CD4-positive, alpha-beta T cell treated with Interleukin-21 for 1 hour (primary cell): ENCODE results near the gene NDUFC2.
"Not testable (repeated sequence)": the region's sequence is repeated elsewhere in the genome, so short reads cannot be mapped to it uniquely, and the experiment has no call there.

Source experiments
- DNase-seq: peaks from one replicate; pipeline ENCODE4 v3.0.0-alpha.2; 2020

The NDUFC2 gene

DNA sequence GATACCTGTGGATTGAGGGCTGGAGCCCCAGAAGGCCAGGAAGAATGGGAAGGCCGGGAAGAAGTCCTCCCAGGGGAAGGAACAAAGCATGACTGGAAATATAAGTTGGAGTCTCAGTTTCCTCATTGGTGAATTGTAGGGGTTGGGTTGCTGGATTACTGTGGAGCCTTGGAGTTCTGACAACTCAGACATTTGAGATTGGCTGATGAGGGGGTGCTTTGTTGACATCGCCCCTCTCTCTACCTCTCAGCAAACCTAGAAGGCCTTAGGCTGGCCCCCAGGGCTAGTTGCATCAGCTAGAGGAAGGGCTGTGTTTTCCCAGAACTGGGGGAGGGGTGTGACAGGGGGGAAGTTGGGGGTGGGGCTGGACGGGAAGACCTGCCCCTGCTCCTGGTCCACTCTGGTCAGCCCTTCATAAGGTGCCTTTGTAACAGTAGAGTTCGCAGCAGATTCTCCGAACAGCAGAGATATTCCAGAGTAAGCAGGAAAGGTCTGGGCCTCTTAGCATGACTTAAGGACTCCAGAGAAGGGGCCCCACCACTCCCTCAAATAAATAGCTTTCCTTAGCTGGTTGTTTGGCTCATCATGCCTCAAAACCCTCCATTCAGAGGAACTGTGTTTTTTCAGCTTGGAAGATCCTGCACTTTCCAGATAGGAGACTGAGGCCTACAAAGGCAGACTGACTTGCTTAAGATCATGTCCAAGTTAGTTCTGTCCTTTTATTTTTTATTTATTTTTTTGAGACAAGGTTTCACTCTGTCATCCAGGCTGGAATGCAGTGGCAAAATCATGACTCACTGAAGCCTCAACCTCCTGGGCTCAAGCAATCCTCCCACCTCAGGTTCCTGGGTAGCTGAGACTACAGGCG, 28.5 kb downstream of the NDUFC2 start:
- no peak for DNase-seq

DNA sequence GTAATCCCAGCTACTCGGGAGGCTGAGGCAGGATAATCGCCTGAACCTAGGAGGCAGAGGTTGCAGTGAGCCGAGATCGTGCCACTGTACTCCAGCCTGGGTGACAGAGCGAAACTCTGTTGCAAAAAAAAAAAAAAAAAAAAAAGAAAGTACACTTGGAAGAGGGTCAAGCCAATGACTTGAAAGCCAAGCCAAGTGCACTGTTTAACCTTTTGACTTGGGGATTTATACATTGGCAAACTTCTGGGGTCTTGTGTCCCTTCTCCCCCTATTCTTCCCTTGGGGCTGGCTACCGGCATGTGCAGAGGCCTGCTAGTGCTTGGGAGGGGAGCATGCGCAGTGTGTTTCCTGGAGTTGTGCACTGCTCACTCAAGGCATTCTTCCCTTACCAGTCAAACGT, 30.3 kb downstream of the NDUFC2 start:
- no peak for DNase-seq

DNA sequence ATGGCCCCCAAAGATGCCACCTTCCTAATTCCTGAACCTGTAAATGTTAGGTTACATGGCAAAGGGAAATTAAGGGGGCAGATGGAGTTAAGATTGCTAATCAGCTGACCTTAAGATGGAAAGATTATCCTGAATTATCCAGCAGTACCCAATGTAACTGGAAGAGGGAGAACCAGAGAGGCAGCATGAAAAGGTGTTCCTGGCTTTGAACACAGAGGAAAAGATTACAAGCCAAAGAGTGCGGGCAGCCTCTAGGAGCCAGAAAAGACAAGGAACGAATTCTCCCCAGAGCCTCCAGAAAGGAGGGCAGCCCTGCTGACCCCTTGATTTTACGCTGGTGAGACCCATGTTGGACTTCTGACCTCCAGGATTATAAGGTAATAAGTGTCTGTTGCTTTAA, 31.1 kb downstream of the NDUFC2 start:
- DNase-seq = no peak

DNA sequence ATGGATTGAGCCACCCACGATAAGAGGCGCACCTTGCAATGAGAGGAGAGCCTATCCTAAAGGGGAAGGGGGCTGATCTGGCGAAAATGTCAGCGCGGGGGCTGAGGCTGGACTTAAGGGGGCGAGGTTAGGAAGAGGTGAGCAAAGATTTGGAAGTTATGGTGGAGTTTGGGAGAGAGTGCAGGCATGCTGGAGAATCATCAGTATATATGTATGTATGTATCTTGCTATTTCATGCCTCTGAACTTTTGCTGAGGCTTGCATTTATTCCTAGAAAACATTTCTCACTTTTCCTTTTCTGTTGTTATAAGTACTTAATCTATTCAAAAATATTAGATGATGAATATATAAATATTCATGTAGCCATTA, 33.2 kb downstream of the NDUFC2 start:
- DNase-seq = no peak

DNA sequence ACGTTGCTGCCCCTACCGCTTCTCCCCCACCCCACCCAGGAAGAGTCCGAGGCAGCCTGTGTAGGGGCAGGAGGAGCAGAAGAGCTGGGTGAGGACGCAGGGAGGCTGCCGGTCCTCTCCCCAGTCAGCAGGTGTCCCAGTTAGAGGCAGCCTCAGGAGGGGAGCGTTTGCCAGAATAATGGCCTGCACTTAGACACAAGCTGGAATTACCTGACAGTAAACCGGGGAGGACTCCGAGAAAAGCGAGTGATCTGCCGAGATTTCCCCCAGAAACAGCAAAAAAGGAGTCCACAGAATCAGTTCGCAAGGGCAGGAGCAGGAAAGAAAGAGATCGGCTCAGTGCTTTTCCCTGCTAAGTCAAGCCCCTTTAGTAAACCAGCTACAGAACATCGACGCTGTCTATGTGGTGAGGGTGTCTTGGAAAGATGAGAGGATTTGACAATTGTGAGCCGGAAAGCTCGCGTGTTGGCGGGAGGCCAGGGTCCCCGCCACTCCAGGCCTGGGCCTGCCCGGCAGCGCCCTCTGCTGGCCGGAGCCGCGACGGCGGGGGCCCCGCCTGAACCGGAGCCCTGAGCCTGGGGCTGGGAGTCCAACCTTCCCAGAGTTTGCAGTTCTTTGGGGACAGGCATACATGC, 33.7 kb downstream of the NDUFC2 start:
- DNase-seq = peak; percentile 69

DNA sequence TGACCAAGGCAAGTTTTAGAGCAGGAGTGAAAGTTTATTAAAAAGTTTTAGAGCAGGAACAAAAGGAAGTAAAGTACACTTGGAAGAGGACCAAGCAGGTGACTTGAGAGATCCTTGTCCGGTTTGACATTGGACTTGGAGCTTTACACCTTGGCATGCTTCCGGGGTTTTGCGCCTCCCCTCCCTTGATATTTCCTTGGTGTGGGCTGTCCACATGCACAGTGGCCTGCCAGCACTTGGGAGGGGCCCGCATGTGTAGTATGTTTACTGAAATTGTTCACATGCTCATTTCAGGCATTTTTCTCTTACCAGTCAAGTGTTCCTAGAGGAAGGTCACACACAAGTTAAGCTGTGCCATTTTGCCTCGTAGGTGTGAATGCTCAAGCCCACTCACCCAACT, 35.0 kb downstream of the NDUFC2 start:
- DNase-seq = no peak

DNA sequence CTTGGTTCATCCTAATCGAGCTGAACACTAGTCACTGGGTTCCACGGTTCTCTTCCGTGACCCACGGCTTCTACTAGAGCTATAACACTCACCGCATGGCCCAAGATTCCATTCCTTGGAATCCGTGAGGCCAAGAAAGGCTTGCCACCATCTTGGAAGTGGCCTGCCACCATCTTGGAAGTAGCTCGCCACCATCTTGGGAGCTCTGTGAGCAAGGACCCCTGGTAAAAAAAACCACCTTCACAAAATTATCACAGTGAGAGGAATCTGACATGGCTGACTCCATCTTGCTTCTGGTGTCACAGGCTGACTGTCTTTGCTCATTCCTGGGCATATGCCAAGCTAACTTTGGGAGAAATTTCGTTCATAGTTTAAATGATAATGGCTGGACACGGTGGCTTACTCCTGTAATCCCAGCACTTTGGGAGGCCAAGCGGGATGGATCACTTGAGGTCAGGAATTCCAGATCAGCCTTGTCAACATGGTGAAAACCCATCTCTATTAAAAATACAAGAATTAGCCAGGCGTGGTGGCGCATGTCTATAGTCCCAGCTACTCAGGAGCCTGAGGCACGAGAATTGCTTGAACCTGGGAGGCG, 37.7 kb downstream of the NDUFC2 start:
- DNase-seq = no peak

DNA sequence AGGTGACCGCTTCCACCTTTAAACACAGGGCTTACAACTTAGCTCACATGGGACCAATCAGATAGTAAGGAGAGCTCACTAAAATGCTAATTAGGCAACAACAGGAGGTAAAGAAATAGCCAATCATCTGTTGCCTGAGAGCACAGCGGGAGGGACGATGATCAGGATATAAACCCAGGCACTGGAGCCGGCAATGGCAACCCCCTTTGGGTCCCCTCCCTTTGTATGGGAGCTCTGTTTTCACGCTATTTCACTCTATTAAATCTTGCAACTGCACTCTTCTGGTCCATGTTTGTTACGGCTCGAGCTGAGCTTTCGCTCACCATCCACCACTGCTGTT, 38.3 kb downstream of the NDUFC2 start:
- DNase-seq = not testable (repeated sequence)

DNA sequence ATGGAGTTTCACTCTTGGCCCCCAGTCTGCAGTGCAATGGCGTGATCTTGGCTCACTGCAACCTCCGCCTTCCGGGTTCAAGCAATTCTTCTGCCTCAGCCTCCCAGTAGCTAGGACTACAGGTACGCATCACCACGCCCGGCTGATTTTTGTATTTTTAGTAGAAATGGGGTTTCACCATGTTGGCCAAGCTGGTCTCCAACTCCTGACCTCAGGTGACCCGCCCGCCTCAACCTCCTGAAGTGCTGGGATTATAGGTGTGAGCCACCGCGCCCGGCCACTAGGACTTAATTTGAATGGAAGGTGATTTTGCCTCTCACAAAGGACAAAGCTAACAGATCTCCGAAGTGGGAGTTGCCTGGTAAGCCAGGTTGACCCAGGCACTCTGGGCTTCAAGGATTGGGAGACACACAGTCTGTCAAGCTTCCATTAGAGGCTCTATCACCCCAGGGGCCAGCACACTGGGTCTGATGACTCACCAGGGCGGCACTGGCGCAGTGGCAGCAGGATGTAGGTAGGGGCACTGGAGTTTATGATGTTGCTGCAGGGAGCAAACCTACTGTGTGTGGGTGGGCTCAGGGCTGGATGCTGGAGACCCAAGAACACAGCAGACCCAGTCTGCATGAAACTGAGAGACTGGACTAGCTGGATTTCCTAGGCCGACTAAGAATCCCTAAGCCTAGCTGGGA, 38.8 kb downstream of the NDUFC2 start:
- no peak for DNase-seq

DNA sequence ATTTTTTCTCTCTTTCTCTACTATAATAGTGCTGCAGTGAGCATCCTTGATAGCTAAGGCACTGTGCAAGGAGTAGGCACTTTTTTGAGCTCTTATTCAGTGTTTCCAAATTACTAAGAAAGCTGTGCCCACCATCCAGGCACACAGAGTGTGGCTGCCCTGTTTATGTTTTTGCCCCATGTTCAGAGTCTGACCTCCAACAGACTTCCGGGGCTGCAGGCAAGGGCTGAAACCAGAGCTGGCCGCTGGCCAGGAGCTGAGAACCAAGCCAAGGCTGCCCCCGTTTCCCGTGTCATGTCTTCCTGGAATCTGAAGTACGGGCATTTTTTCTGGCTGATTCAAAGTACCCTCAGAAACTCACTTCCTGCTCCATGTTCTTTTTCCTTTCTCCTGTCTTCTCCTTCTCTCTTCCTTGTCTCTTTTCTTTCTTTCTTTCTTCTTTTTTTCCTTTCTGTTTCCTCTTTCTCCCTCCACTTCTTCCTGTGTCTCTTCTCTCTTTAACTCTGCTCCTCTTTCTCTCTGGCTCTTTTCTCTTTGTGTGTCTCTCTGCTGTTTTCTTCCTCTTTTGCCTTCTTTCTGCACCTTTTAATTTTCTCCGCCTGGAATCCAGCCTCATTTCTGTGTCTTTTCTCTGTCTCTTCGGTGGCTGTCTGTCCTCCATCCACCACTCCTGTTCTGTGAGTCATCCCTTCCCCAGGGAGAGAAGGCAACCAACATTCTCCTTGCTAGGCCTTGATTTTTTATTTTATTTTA, 39.6 kb downstream of the NDUFC2 start:
- no peak for DNase-seq

DNA sequence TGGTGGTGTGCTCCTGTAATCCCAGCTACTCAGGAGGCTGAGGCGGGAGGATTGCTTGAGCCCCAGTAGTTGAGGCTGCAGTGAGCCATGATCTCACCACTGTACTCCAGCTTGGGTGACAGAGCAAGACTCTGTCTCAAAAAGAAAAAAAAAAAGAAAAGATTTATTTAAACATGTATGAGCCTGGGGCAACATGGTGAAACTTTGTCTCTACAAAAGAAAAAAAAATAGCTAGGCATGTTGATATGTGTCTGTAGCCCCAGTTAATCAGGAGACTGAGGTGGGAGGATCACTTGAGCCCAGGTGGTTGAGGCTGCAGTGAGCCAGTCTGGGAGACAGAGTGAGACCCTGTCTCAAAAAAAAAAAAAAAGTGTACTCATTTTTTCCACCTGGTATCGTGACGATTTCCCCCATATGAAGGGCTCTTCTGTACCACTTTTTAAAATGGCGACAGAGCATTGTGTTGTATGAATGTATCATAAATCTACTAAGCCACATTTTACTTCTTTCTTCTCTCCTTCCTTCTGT, 40.2 kb downstream of the NDUFC2 start:
- DNase-seq = no peak

DNA sequence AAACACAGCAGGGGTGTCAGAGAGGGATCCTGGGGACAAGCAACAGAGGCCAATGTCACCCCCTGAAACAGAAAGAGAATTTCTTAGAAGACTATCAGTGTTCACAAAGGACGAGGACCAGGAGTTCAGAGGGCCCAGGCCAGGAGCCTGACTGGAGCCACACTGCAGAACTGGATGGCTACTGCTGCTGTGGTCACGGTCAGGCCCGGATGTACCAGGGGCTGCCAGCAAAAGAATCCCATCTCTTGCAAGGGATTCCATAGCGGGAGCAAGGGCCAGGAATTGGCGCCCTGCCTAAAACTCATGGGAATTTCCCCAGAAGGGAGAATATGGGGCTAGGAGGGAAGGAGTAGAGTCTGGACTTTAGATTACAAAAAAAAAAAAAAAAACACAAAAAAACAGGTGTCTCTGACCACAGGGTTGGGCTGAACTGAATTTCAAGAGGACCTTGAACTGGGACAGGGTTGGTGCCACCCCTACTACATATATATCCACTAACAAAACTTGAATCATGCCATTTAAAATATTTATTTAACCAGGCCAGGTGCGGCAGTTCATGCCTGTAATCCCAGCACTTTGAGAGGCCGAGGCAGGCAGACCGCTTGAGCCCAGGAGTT, 40.9 kb downstream of the NDUFC2 start:
- no peak for DNase-seq

DNA sequence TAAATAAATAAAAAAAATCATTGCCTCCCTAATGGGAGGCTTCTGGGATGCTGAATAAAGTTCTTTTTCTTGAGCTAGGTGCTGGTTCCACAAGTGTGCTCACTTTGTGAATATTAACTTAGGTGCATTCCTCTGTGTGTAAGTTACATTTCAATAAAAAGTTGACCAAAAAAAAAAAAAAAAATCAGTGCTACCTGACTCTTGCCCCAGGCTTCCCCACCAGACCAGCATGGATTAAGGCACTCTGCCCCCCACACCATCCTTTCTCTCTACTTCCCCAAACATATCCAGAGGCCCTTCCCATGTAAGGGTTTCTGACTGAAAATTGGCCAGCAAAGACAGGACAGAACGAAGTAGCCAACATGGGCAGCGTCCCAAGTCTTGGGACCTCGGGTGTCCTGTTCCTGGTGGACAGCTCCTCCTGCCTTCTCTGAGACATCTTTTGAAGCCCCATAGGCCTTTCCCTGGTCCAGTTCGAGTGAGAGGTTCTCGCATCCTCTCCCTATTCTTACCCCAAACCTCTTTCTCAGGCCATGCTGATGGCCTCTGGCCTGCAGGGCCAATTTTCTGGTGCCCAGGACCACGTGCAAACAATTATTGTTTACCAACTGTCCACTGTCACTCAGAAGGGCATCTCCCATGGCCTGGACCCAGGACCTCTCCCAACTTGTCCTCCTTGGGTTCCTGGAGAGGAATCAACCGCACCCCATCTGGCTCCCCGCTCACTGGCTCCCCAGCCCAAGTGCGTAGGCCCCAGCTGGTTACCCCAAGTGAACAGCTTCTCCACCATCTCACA, 41.6 kb downstream of the NDUFC2 start:
- DNase-seq = no peak

DNA sequence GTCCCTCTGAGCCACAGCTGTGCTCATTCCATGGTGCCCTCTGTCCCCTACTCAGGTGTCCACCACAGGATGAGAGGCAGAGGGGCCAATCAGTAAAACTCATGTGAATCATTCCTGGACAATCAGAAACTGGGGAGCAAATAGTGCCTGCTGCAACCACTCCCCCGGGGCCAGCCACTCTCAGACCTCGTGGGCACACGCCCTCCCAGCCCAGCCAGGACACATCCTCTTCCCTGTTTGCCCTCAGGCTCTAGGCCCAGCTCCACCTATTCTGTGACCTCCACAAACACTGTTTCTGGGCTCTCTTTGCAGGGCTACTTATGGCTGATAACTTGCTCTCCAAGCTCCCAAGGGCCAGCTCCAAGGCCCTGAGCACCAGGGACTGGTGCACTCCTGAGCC, 42.6 kb downstream of the NDUFC2 start:
- DNase-seq = no peak

DNA sequence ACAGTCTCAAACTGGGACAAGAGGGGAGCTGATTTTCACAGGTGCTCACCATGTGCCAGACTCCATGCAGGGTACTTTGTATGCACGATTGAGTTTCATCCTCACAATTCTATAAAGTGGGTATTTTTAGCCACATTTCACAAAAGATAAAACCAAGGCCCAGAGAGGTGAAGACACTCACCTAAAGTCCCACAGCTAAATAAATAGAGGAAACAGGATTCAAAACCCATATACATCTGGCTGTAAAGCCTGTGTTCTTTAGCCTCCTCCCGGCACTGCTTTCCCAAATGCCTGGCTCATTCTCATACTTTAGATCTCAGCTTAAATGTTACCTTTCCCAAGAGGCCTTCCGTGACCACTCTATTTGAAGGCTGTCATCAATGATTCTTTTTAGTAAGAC, 43.3 kb downstream of the NDUFC2 start:
- DNase-seq = no peak

DNA sequence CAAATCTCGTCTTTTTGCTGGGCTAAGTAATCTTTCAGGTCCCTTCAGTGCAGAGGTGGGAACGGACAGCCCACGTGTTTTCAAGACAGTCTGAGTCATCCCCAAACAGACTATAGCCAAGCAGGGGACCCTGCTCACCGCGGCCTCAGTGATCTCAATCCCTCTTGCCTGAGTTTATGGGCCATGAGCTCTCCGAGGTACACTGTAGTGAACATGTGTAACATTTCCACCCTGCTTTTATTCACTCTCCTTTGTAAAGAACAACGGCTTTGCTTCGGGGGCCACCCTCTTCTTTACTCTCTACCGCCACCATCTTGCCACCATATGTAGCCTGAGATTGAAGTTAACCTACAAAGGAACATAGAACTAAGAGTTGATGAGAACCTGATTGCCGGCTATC, 45.0 kb downstream of the NDUFC2 start:
- no peak for DNase-seq

DNA sequence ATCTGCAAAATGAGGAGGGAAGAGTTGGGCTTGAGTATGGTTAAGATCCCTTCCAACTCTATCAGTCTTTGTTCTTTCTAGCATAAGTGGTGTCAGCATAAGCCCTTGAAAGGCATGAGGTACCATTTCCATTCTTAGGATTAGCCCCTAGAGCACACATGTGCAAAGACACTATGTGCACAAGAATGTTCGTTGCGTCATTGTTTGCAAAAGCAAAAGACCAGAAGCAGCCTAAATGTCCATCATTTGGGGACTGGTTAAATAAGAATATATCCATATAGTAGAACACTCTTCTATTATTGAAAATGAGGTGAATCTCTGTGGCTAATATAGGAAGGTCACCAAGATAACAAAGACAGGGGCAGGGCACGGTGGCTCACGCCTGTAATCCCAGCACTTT, 46.6 kb downstream of the NDUFC2 start:
- DNase-seq = no peak

DNA sequence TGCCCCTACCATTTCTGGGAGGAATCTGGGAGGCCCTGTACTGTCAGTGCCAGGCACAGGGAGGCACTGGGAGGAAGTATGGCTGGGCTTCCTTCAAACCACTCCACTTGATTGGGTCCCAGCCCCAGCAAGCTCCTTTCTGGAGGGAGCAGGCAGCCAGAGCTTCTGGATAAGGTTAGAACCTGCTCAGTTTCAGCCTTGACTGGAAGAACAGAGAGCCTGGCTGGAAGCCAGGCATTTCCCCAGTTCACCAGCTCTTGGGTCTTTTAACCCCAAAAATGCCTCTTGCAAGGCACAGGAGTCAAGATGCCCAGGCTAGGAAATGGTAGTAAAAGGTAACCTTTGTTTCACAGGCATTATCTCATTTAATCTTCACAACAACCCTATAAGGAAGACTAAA, 47.6 kb downstream of the NDUFC2 start:
- DNase-seq = no peak

DNA sequence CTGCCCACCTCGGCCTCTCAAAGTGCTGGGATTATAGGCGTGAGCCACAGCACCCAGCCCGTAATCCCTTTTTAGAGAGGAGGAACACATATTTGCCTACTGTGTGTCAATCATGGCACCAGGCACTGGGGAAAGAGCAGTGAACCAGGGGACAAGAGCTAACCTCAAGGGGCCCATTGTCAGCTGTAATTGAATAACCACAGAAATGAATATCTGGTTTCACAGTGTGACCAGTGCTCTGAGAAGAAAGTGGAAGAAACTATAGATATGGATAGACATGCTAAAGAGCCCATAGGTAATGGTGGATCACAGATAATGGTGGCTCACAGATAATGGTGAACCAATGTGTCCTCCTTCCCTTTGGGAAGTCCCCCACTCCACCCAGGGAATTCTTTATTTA, 48.0 kb downstream of the NDUFC2 start:
- DNase-seq = no peak

DNA sequence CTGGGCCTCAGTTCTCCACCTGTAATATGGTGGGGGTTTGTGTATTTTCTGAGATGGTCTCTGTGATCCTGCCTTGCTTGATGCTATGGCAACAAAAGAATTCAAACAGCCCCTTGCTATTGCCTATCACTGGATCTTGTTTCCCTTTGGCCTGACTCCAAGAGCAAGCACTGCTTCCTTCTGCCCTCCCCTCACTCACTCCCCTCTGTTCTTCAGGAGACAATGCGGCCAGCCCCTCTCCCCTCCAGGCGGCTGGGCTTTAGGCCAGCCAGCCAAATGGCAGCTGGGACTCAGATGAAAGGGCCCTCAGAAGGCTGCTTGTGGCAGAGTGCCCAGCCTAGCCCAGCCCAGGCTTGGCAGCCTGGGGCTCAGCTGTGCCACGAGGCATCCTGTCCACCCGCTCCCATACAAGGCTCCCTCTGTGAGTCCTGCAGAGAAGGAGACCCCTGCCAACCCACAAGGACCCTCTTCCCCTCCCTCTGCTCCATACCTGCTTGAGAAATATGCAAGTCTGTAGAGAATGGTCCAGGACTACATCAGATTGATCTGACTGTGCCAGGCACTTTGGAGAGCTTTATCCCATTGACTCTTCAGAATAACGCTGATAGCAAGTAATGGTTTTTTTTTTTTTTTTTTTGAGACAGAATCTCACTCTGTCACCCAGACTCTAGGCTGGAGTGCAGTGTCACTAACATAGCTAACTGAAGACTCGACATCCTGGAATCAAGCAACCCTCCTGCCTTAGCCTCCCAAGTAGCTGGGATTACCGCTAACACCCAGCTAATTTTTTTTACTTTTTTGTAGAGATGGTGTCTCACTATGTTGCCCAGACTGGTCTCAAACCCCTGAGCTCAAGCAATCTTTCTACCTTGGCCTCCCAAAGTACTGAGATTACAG, 49.0 kb downstream of the NDUFC2 start:
- DNase-seq = no peak
